IPS DF 19.7 (cell line): ENCODE measurements around the gene KCNMA1.
"Not testable (repeated sequence)": the region's sequence is repeated elsewhere in the genome, so short reads cannot be mapped to it uniquely, and the experiment has no call there.

Experiments used
- DNase-seq: peaks from one replicate; pipeline ENCODE4 v3.0.0-alpha.2; 2013; ENCODE audit warnings: low read depth, low spot score

Gene KCNMA1

GRCh38 chr10:77371421-77371820 lies 266.2 kb downstream of the KCNMA1 start:
- DNase-seq = no peak

DNA sequence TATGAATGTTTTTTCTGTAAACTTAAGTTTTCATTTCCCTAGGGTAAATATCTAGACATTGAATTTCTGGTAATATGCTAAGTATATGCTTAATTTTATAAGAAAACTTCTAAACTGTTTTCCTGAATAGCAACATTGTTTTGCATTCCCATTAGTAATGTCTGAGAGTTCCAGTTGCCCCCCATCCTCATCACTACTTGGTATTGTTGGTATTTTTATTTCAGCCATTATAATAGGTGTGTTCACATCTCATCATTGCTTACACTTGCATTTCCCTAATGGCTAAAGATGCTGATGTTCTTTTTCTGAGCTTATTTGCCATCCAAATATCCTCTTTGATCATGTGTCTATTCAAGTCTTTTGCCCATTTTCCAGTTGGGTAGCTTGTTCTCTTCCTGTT lies 269.6 kb downstream of the KCNMA1 start:
- no peak for DNase-seq

- DNase-seq = no peak
Observed at GRCh38 chr10:77363210-77363609, 274.4 kb downstream of the KCNMA1 start.

- DNase-seq = no peak
Observed at GRCh38 chr10:77361831-77362230, 275.8 kb downstream of the KCNMA1 start.

- DNase-seq = no peak
Observed at GRCh38 chr10:77361426-77361825, 276.2 kb downstream of the KCNMA1 start.

- DNase-seq = no peak
Observed at GRCh38 chr10:77360835-77361234, 276.8 kb downstream of the KCNMA1 start.

- DNase-seq = no peak
Observed at GRCh38 chr10:77359950-77360520, 277.6 kb downstream of the KCNMA1 start.

DNA sequence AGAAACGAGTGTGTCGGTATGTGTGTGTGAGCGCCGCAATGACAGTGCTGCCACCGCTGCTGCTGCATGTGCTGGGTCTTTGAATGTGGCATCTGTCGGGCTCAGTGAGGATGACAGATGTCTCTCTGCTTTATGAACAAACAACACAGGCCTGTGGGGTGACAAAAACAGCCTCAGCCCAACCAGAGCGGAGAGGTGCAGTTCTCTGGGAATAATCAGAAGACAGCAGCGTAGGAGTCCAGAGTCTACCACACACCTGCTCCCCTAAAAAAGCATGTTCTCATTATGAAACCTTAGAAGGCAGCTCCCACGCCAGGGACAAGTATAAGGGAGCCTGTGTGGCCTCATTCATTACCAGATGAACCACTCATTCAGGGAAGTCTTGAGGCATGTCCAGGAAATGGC lies 278.3 kb downstream of the KCNMA1 start:
- no peak for DNase-seq

GRCh38 chr10:77358656-77359055 lies 279.0 kb downstream of the KCNMA1 start:
- DNase-seq = no peak

GRCh38 chr10:77357611-77358310 lies 279.8 kb downstream of the KCNMA1 start:
- no peak for DNase-seq

DNA sequence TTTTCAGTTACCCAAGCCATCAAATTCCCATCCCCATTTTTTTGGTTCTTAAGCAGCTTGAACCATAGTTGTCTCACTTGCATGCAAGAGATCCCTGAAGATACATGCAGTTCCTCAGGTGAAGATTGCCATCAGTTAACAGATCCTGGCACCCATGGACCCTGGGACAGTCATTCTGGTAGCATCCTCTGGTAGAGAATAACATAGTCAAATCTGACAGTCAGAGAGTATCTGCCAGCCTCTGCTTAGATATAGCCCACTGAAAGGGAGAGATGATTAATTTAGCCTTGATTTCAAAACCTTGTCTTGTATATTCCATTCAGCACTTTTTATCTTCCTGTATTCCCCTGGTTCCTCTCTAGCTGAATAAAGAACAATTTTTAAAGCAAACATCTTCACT lies 280.4 kb downstream of the KCNMA1 start:
- DNase-seq = no peak

GRCh38 chr10:77355844-77356243 lies 281.8 kb downstream of the KCNMA1 start:
- DNase-seq = no peak

DNA sequence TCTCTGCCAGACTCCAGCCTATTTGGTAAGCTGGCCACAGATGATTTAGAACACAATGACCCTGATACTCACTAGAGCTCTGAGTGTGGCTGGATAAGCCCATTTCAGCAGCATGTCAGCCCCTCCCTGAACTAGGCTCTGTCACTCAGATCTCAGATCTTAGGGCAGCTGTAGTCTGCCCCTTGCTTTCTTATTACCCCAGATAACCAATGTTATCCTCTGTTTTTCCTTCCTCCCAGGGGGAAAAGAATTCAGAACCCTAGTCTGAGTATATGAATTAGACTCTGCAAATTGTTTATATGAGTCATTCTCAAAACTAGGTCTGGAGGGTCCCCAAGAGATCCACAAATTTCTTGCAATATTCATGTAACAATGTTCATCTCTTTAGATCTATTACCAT lies 286.2 kb downstream of the KCNMA1 start:
- DNase-seq = no peak

DNA sequence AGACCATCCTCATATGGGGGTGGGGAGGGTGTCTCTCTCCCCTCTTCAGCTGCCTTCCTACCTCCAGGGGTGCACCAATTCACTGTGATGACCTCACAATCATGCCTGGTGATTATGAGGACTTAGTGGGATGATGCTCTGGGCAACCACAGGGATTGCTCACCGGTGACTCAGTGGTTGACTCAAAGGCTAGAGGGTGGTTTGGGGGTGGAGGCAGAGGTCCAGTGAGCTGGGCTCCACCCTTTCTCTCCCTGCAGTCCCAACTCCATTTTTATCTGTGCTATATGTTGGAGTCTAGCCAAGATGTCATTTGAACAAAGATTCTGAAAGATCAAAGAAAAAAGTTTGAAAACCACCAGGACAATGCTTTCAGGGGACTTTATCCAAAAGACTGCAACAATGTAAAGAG lies 286.9 kb downstream of the KCNMA1 start:
- no peak for DNase-seq

DNA sequence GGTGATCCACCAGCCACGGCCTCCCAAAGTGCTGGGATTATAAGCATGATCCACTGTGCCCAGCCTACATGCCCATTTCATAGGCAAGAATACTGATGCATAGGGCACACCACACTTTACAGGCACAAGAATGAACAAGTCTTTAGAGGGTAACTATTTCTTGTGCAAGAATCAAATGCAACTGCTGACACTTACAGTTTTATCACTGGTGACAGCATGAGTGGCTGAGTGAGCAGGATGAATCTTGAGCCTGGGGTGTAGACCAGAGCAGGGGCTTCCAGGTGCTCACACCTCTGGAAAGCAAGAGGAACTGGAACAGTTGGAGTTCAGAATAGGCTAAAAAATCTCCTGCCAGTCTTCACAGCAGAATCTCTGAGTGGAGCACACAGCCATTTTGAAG lies 287.5 kb downstream of the KCNMA1 start:
- no peak for DNase-seq

DNA sequence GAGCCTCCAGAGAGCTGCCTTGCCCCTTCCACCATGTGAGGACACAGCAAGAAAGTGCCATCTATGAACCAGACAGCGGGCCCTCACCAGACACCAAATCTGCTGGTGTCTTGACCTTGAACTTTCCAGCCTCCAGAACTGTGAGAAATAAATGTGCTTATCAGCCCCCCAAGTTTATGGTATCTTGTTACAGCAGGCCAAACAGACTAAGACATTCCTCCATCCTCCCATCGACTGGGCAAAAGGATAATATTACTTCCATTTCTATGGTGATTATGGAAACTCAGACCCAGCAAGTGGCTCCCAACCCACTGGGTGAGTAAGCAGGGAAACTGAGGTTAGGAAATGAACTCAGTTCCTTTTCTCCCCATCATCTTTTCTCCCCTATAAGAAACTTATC lies 288.4 kb downstream of the KCNMA1 start:
- DNase-seq = no peak

- no peak for DNase-seq
Observed at GRCh38 chr10:77348751-77349150, 288.9 kb downstream of the KCNMA1 start.

DNA sequence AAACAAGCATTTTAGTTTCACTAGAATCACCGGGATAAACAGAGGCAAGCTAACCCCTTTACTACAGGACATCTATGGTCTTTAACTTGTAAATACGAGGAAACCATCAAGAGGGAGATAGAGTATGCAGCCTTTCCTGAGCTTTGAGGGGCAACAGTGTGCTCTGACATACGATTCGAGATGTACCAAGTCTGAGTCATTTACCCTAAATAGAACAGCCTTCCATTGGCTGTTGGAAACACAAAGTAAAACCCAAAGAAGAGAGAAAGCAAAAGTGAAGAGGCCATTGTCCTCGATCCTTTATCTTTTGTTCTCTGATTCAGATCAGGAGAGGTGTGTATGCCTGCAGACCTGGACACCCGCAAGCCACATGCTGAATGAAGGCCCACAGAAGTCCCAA lies 289.5 kb downstream of the KCNMA1 start:
- no peak for DNase-seq

DNA sequence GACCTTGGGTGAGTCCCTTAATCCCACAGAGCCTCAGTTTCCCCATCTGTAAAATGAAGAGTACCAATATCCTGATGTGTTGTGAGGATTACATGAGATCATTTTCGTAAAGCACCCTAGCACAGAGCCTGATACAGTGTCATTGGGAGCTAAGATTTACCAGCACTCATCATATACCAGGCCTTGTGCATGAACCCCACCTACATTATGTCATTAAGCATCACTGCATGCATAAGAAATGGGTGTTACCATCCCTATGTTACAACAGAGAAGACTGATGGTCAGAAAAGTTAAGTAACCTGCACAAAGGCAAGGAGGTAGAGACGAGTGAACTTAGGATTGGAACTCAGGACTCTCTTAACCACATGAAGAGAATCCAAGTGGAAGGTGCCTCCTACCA lies 290.6 kb downstream of the KCNMA1 start:
- no peak for DNase-seq

DNA sequence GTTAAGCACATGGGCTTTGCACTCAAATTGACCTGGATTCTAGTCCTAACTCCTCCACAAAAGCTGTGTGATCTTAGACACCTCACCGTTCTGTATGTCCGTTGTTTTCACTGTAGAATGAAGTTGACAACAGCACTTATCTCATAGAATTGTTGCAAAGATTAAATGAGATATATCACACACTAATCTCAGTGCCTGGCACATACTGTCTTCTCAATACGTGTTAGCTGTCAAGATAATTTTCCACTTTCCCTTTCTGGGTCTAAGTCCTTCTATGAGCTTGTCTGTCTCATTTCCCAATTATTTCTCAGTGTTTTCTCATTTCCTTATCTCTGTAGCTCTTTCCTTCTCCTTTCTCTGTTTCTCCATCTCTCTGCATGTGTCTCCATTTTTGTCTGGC lies 296.6 kb downstream of the KCNMA1 start:
- no peak for DNase-seq

GRCh38 chr10:77339872-77340271 lies 297.7 kb downstream of the KCNMA1 start:
- DNase-seq = not testable (repeated sequence)

GRCh38 chr10:77339166-77339565 lies 298.4 kb downstream of the KCNMA1 start:
- DNase-seq = no peak

DNA sequence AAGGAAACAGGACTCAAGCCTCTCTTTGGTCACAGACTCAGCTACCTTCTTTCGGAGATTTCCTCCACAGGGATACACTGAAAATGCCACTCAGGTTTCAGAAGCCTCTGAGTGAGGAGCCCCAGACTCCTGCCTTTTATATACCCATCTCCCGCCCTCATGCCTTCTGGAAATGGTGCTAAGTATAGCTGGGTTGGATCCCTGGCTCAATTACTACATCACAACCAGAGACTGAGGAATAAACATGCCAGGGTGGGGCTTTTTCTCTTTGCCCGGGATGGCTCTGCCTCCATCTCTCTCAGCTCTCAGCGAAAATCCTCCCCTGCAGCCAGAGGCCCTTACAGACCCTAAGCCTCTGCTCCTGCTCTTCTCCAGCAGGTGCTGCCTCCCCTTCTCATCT lies 299.5 kb downstream of the KCNMA1 start:
- DNase-seq = no peak

DNA sequence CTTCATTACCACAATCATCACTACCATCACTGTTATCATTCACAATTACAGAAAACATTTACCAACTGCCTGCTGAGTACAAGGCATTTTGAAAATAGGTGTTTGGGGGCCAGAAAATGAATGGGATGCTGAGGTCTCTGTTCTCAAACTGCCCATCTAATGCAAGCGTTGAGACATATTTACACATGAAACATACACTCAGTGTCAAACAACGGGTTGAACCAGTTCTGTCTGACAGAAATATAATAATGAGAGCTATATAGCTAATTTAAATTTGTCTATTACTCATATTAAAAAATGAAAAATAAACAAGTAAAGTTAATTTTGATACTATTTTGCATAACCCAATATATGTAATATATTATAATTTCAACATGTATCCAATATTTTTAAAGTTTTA lies 303.1 kb downstream of the KCNMA1 start:
- no peak for DNase-seq
